ENCODE data around the gene ENPP7. TPM values are rescaled to one million over a fixed set of nuclear protein-coding genes. Genes with fewer than 3 reads are reported as not detected.

The ENPP7 gene
- total RNA-seq, 1 experiment from 2014 or later, result not detected

GRCh38 chr17:79714176-79715097 lies 16.3 kb upstream of the ENPP7 start:
- CTCF ChIA-PET, result interaction anchor here (1.0 kb wide), 1 partner anchor 8 kb away, joined by 3 read pairs; no protein-coding TSS in a partner anchor
- H3K4me3 ChIP-seq (replicated peaks in 1 of 2; ENCODE audit: low read depth in 1 of 2, low read length in 2 of 2), result no peak overlapping the region
- peaks cover 0 to 6% of the 10 kb centered on the region in 2 experiments; a peak in 1 of 4 replicates for H3K4me1 ChIP-seq (ENCODE audit: control insufficient read depth in 1 of 2, insufficient read depth in 2 of 2, low read length in 2 of 2)
- TF ChIP-seq EZH2phosphoT487 (IDR thresholded peaks at IDR 0.05; ENCODE audit: borderline replicate concordance) (no peak), ATF3 (IDR thresholded peaks at IDR 0.05) (no peak), CTCF (IDR thresholded peaks at IDR 0.05 in 2 of 3, conservative IDR thresholded peaks at IDR 0.05 in 1 of 3; ENCODE audit: borderline replicate concordance in 1 of 3, insufficient read depth in 1 of 3, low read depth in 2 of 3, low read length in 2 of 3) (no peak), ELF1 (IDR thresholded peaks at IDR 0.05; ENCODE audit: borderline replicate concordance, low read depth) (no peak), SIN3A (IDR thresholded peaks at IDR 0.05; ENCODE audit: low read depth) (no peak), REST (IDR thresholded peaks at IDR 0.05; ENCODE audit: low read depth) (no peak), CEBPB (IDR thresholded peaks at IDR 0.05; ENCODE audit: low read depth) (no peak), ZBTB33 (IDR thresholded peaks at IDR 0.05; ENCODE audit: extremely low read depth, insufficient replicate concordance, low read length) (no peak), FOSL1 (IDR thresholded peaks at IDR 0.05; ENCODE audit: low read depth) (no peak), MAX (IDR thresholded peaks at IDR 0.05) (no peak), YY1 (IDR thresholded peaks at IDR 0.05; ENCODE audit: extremely low read depth, insufficient replicate concordance, low read depth, low read length) (no peak), POLR2AphosphoS5 (IDR thresholded peaks at IDR 0.05; ENCODE audit: low read depth, low read length) (no peak), POLR2A (IDR thresholded peaks at IDR 0.05; ENCODE audit: borderline replicate concordance, extremely low read depth, insufficient read depth, insufficient read length) (no peak), SP1 (IDR thresholded peaks at IDR 0.05; ENCODE audit: low read depth) (no peak)
- RAD21 ChIA-PET (ENCODE audit: low non-redundant PET in 1 of 2, low total read pairs in 2 of 2, uncharacterized antibody in 2 of 2, unreplicated experiment in 2 of 2), result no interaction called here
- ATAC-seq (no peak), DNase-seq (ENCODE audit: low read depth, low spot score) (no peak)
- H3K36me3 ChIP-seq (ENCODE audit: control insufficient read depth in 1 of 2, insufficient read depth in 2 of 2, low read length in 2 of 2), result no peaks in the 10 kb centered on the region
- no TSS peak for BruUV-seq (replicated peaks)
- H3K79me2 ChIP-seq (ENCODE audit: insufficient read depth, low read length), result no peaks in the 10 kb centered on the region
- no peaks in the 10 kb centered on the region for H4K20me1 ChIP-seq (ENCODE audit: insufficient read depth)
- no peak overlapping the region for H3K9ac ChIP-seq (ENCODE audit: low read length)
- intact Hi-C loops (cut with micrococcal nuclease), result no loop called here
- H3K9me2 ChIP-seq (ENCODE audit: insufficient read depth), result no peaks in the 10 kb centered on the region
- H3K27ac ChIP-seq (ENCODE audit: low read depth, low read length), result no peak overlapping the region
- H3K4me2 ChIP-seq (ENCODE audit: low read length), result no peak overlapping the region
- no peaks in the 10 kb centered on the region for H3K9me3 ChIP-seq (ENCODE audit: control insufficient read depth in 1 of 2, insufficient read depth in 1 of 2, low read depth in 1 of 2, low read length in 2 of 2)
- POLR2A ChIA-PET, result no interaction called here
- H3K27me3 ChIP-seq (ENCODE audit: insufficient read depth, low read length), result no peaks in the 10 kb centered on the region
- no peak overlapping the region for H2AFZ ChIP-seq (ENCODE audit: low read depth, low read length, poor library complexity, severe bottlenecking)
